Suprapubic skin (tissue), 4 donors: ENCODE results near the gene EBI3. TPM values are rescaled to one million over a fixed set of nuclear protein-coding genes. Genes with fewer than 3 reads are reported as not detected.

Experiments
- DNase-seq, 2 donors: peaks; one replicate each; pipeline ENCODE4 v3.0.0-alpha.2; 2019; ENCODE audit warnings: low spot score in 2 of 2
- H3K27ac ChIP-seq: fragments of 200-600 bp; sonication (generic); one replicate; pipeline ENCODE4 v1.5.1; 2019
- H3K27me3 ChIP-seq: fragments of 200-600 bp; sonication (generic); one replicate; pipeline ENCODE4 v1.5.1; 2019
- H3K36me3 ChIP-seq: fragments of 200-600 bp; sonication (generic); one replicate; pipeline ENCODE4 v1.5.1; 2019
- H3K4me1 ChIP-seq: fragments of 200-600 bp; sonication (generic); one replicate; pipeline ENCODE4 v1.5.1; 2019
- H3K4me3 ChIP-seq: fragments of 200-600 bp; sonication (generic); one replicate; pipeline ENCODE4 v1.5.1; 2019; ENCODE audit warnings: mild to moderate bottlenecking
- H3K9me3 ChIP-seq: fragments of 200-600 bp; sonication (generic); one replicate; pipeline ENCODE4 v1.5.1; 2019
- CTCF ChIP-seq, 2 donors: fragments of 200-600 bp in 1 of 2; fragments of 450-650 bp in 1 of 2; sonication (generic) in 1 of 2; IDR thresholded peaks; one replicate each; pipeline ENCODE4 v1.5.1; 2016 to 2019; ENCODE audit warnings: antibody characterized with exemption in 2 of 2, mild to moderate bottlenecking in 1 of 2, moderate library complexity in 1 of 2
- EP300 ChIP-seq: sonication (generic); formaldehyde crosslinking; IDR thresholded peaks from one replicate; pipeline ENCODE4 v1.6.1; 2017; ENCODE audit warnings: antibody characterized with exemption
- POLR2A ChIP-seq, 2 donors: fragments of 450-650 bp; IDR thresholded peaks; one replicate each; pipeline ENCODE4 v1.6.1; 2017; ENCODE audit warnings: antibody characterized with exemption in 2 of 2, mild to moderate bottlenecking in 2 of 2, moderate library complexity in 2 of 2
- POLR2AphosphoS5 ChIP-seq, 3 donors: sonication (generic); formaldehyde crosslinking; IDR thresholded peaks; one replicate each; pipeline ENCODE4 v1.6.1; 2017; ENCODE audit warnings: antibody characterized with exemption in 3 of 3
- WGBS: methylation state at CpG from one replicate; pipeline ENCODE4 v1.1.5; 2018; 5-methylcytosine and 5-hydroxymethylcytosine counted together
- total RNA-seq, 4 donors: library from RNA; depleted of rRNA; stranded (reverse); fragments of >200 nt; gene quantifications; one replicate each; pipeline ENCODE4 v1.1.0, GENCODE V29; 2016

Gene EBI3
- under 1 TPM in 3 of 4 donors, not detected in 1; 0.57 to 0.89 (median 0.57) TPM for total RNA-seq

GRCh38 chr19:4229179-4229931 lies at the start of gene EBI3:
TSS of gene EBI3 (plus strand) at chr19:4229523. CDS start at chr19:4229551, 28 bp downstream.
- TF ChIP-seq CTCF (IDR thresholded peaks at IDR 0.05) (no peak), EP300 (no peak), POLR2AphosphoS5 (IDR thresholded peaks at IDR 0.05) (no peak), POLR2A (IDR thresholded peaks at IDR 0.05) (no peak)
- no peaks in the 10 kb centered on the region for H3K36me3 ChIP-seq
- peaks cover 74% of the 10 kb centered on the region for H3K27me3 ChIP-seq
- no peaks in the 10 kb centered on the region for H3K9me3 ChIP-seq
- H3K4me3 ChIP-seq = no peak within 1 kb of the TSS
- 12% methylated on average over 11 of the region's 19 CpGs for WGBS
- no peak for DNase-seq
- H3K27ac ChIP-seq = no peak within 1 kb of the TSS
- H3K4me1 ChIP-seq = no peaks in the 10 kb centered on the region

GRCh38 chr19:4181053-4181508 lies 48.2 kb upstream of the EBI3 start:
- Histone ChIP-seq H3K27me3 (no peaks in the 10 kb centered on the region), H3K27ac (no peak overlapping the region), H3K4me1 (peaks cover 25% of the 10 kb centered on the region), H3K36me3 (peaks cover 37% of the 10 kb centered on the region), H3K9me3 (no peaks in the 10 kb centered on the region), H3K4me3 (peak overlapping the region; percentile 74)
- no peak for DNase-seq
- TF ChIP-seq POLR2A (IDR thresholded peaks at IDR 0.05) (no peak), CTCF (IDR thresholded peaks at IDR 0.05) (no peak), POLR2AphosphoS5 (IDR thresholded peaks at IDR 0.05) (no peak)
- WGBS = 63% methylated on average over 2 of the region's 2 CpGs

- Histone ChIP-seq H3K4me3 (peak within 1 kb of the TSS; percentile 74), H3K27ac (peak within 1 kb of the TSS; percentile 62), H3K4me1 (peaks cover 25% of the 10 kb centered on the region), H3K36me3 (peaks cover 25% of the 10 kb centered on the region), H3K27me3 (no peaks in the 10 kb centered on the region), H3K9me3 (no peaks in the 10 kb centered on the region)
- peak; percentile 96 to 97 for DNase-seq
- under 1% methylated on average over 32 of the region's 58 CpGs for WGBS
- TF ChIP-seq POLR2AphosphoS5 (IDR thresholded peaks at IDR 0.05) (peak in 2 of 3 donors; percentile 73 to 88), POLR2A (IDR thresholded peaks at IDR 0.05) (peak in 1 of 2 donors; percentile 18), EP300 (no peak)
These were observed 47.1 kb upstream of the EBI3 start, which contains the start of the genes ANKRD24 and SIRT6 for GRCh38 chr19:4182084-4182810. TSS of gene ANKRD24 (plus strand) at chr19:4182689. CDS start at chr19:4186426, 3,737 bp downstream. TSS of gene SIRT6 (minus strand) at chr19:4182563. CDS start at chr19:4182539, 24 bp downstream.

- peaks cover 7% of the 10 kb centered on the region for H3K36me3 ChIP-seq
- H3K27me3 ChIP-seq = peaks cover 3% of the 10 kb centered on the region
- no peak for TF ChIP-seq EP300
- TF ChIP-seq POLR2A (IDR thresholded peaks at IDR 0.05) = no peak
- TF ChIP-seq POLR2AphosphoS5 (IDR thresholded peaks at IDR 0.05) = no peak
- TF ChIP-seq CTCF (IDR thresholded peaks at IDR 0.05) = no peak
- no peak for DNase-seq
- H3K4me3 ChIP-seq = no peak overlapping the region
- H3K27ac ChIP-seq = no peak overlapping the region
- WGBS = 50% methylated on average over 11 of the region's 23 CpGs
- H3K4me1 ChIP-seq = peaks cover 25% of the 10 kb centered on the region
- H3K9me3 ChIP-seq = no peaks in the 10 kb centered on the region
These were observed 45.2 kb upstream of the EBI3 start for GRCh38 chr19:4183967-4184717.

- peaks cover 25% of the 10 kb centered on the region for H3K4me1 ChIP-seq
- no peaks in the 10 kb centered on the region for H3K9me3 ChIP-seq
- H3K36me3 ChIP-seq = peaks cover 6% of the 10 kb centered on the region
- no peak overlapping the region for H3K27ac ChIP-seq
- TF ChIP-seq POLR2A (IDR thresholded peaks at IDR 0.05) = no peak
- DNase-seq = no peak
- no peak overlapping the region for H3K4me3 ChIP-seq
- 94% methylated on average over 2 of the region's 2 CpGs for WGBS
- peaks cover 3% of the 10 kb centered on the region for H3K27me3 ChIP-seq
These were observed 44.5 kb upstream of the EBI3 start for GRCh38 chr19:4184718-4185352.
